Prostate gland (tissue), 2 donors: ENCODE data around the gene STOML1.

Experiments
- CTCF ChIP-seq, 4 experiments: fragments of 200-600 bp in 2 of 4; fragments of 450-650 bp in 2 of 4; sonication (generic) in 2 of 4; IDR thresholded peaks; 1 replicate in 3 of 4; 2 replicates in 1 of 4; pipeline ENCODE4 v1.5.1; 2016 to 2019; ENCODE audit warnings: antibody characterized with exemption in 4 of 4, mild to moderate bottlenecking in 2 of 4, moderate library complexity in 2 of 4
- POLR2A ChIP-seq: fragments of 450-650 bp; IDR thresholded peaks from one replicate; pipeline ENCODE4 v1.6.1; 2016; ENCODE audit warnings: antibody characterized with exemption, mild to moderate bottlenecking

DNA sequence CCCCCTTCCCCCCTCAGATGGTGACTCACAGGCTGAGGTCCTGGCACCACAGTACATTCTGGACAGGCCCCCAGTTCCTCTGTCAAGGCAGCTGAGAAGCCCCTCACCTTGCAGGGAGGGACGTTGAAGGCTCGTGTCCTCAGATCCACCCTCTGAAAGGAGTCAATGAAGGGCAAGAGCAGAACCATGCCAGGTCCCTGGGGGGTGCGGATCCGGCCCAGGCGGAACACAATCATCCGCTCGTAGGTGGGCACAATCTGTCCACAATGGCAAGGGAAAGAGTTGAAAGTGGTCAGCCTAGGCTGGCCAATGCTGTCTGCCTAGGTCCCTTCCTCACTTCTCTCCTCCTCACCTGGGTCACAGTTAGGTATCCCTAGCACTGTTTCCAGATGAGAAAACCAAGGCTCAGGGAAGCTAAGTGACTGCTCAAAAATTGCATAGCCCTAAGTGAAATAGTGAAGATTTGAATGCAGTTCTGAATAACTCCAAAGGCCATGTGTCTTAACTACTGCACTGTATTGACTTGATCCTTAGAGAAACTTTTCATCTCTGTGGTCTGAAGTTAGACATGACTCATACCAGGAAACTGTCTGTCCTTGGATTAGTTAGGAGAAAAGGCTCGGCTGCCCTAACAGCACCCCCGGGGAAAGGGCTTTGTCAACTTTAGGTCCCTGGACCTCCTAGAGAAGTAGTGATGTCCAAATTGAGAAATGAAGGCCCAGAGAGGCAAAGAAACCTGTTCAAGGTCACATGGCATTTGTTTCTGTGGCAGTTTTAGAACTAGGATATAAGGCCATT is 2.9 kb downstream of the STOML1 start:
- no peak for TF ChIP-seq CTCF (IDR thresholded peaks at IDR 0.05)
- no peak for TF ChIP-seq POLR2A
